Measurements from ENCODE around the gene PGAM2. TPM values are rescaled to one million over a fixed set of nuclear protein-coding genes. Genes with fewer than 3 reads are reported as not detected.
A peak's percentile ranks its signal among the peaks of the same experiment; 100 is the strongest.

The PGAM2 gene
- total RNA-seq, 1 donor from 2014 or later: 1.1 TPM

- H3K4me1 ChIP-seq: no peaks in the 10 kb centered on the region
- H3K27me3 ChIP-seq: no peaks in the 10 kb centered on the region
- intact Hi-C loops (cut with DNase I): no loop called here
- TF ChIP-seq CTCF (IDR thresholded peaks at IDR 0.05): no peak
- peak; percentile 37 for DNase-seq
- H3K27ac ChIP-seq: no peak overlapping the region
- peaks cover 99% of the 10 kb centered on the region for H3K36me3 ChIP-seq
- no peak overlapping the region for H3K4me3 ChIP-seq
- no peak for ATAC-seq
- H3K9me3 ChIP-seq: no peaks in the 10 kb centered on the region
These were observed 8.1 kb downstream of the PGAM2 start for GRCh38 chr7:44057181-44057848.

DNA sequence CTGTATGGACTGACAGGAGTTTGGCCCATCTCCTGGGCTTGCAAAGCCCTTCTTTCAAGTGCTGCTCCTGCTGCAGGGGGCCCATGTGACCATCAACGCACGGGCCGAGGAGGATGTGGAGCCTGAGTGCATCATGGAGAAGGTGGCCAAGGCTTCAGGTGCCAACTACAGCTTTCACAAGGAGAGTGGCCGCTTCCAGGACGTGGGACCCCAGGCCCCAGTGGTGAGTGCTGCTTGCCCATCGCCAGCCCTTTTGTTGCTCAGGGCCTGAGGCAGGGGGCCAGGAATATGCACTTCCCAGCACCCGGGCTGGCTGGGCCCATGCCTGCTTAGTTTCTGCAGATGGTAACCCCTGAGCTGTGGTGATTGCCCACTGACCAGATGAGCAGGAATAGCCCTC, 8.7 kb downstream of the PGAM2 start:
- intact Hi-C loops (cut with DNase I): no loop called here
- peaks cover 99% of the 10 kb centered on the region for H3K36me3 ChIP-seq
- DNase-seq: peak; percentile 48

GRCh38 chr7:44052771-44053365, 12.5 kb downstream of the PGAM2 start:
- peaks cover 89% of the 10 kb centered on the region for H3K36me3 ChIP-seq
- TF ChIP-seq CTCF (IDR thresholded peaks at IDR 0.05): no peak
- H3K9me3 ChIP-seq: no peaks in the 10 kb centered on the region
- DNase-seq (peak; percentile 49), ATAC-seq (no peak)
- no peaks in the 10 kb centered on the region for H3K27me3 ChIP-seq
- intact Hi-C loops (cut with DNase I): no loop called here
- no peak overlapping the region for H3K4me3 ChIP-seq
- no peak overlapping the region for H3K27ac ChIP-seq
- H3K4me1 ChIP-seq: peaks cover 2% of the 10 kb centered on the region

More for the DNA sequence above, 8.7 kb downstream of the PGAM2 start:
- H3K27ac ChIP-seq: no peak overlapping the region
- no peak for TF ChIP-seq CTCF (IDR thresholded peaks at IDR 0.05)
- H3K9me3 ChIP-seq: no peaks in the 10 kb centered on the region
- H3K4me3 ChIP-seq: no peak overlapping the region
- ATAC-seq: no peak
- H3K27me3 ChIP-seq: no peaks in the 10 kb centered on the region
- H3K4me1 ChIP-seq: no peaks in the 10 kb centered on the region

DNA sequence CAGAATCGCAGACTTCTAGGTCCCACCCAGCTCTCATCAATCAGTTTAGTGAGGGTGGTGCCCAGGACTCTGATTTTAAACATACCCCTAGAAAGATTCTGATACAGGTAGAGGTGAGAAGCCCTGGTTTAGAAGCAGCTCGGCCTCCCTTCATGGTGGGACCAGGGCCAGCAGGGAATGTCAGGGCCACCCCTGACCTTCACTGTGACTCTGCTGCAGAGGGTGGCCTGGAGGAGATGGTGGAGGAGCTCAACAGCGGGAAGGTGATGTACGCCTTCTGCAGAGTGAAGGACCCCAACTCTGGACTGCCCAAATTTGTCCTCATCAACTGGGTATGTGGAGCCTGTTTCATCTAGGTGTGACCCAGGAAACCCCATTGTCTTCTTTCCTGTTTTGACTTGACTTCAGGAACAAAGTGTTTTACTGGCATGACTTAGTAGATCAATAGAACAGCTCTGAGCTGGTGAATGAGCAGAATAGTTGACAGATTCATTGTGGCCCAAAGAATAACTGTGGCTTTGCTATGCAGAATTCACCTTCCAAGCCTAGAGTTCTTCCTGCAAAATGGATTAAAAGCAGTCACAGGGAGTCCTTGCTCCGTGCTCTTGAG, 13.7 kb downstream of the PGAM2 start:
- DNase-seq (peak; percentile 26), ATAC-seq (no peak)
- Histone ChIP-seq H3K4me1 (peaks cover 8% of the 10 kb centered on the region), H3K4me3 (no peak overlapping the region), H3K27ac (no peak overlapping the region), H3K27me3 (no peaks in the 10 kb centered on the region), H3K9me3 (no peaks in the 10 kb centered on the region), H3K36me3 (peaks cover 81% of the 10 kb centered on the region)
- intact Hi-C loops (cut with DNase I): no loop called here
- no peak for TF ChIP-seq CTCF (IDR thresholded peaks at IDR 0.05)

- no peak overlapping the region for H3K27ac ChIP-seq
- peak; percentile 12 for DNase-seq
- no peak overlapping the region for H3K4me3 ChIP-seq
These were observed 14.3 kb downstream of the PGAM2 start for GRCh38 chr7:44050915-44051560.

More at GRCh38 chr7:44050915-44051560, 14.3 kb downstream of the PGAM2 start:
- Histone ChIP-seq H3K9me3 (no peaks in the 10 kb centered on the region), H3K4me1 (peaks cover 14% of the 10 kb centered on the region), H3K36me3 (peaks cover 81% of the 10 kb centered on the region), H3K27me3 (no peaks in the 10 kb centered on the region)
- ATAC-seq: no peak
- TF ChIP-seq CTCF (IDR thresholded peaks at IDR 0.05): no peak
- intact Hi-C loops (cut with DNase I): no loop called here

All from upper lobe of right lung (tissue), 1 donor.